ENCODE measurements around the gene ABI3BP.
A peak's percentile ranks its signal among the peaks of the same experiment; 100 is the strongest.

Gene ABI3BP

GRCh38 chr3:100941041-100941440, 52.2 kb downstream of the ABI3BP start:
- DNase-seq (ENCODE audit: low read depth), result no peak

GRCh38 chr3:100936931-100937330, 56.3 kb downstream of the ABI3BP start:
- DNase-seq (ENCODE audit: low read depth), result no peak

- peak; percentile 21 for DNase-seq (ENCODE audit: low read depth)
These were observed 60.7 kb downstream of the ABI3BP start for GRCh38 chr3:100932491-100932890.

- DNase-seq (ENCODE audit: low read depth), result peak; percentile 69
These were observed 64.4 kb downstream of the ABI3BP start for GRCh38 chr3:100928638-100929428.

- DNase-seq (ENCODE audit: low read depth), result peak; percentile 24
These were observed 65.4 kb downstream of the ABI3BP start for GRCh38 chr3:100927775-100928174.

- no peak for DNase-seq (ENCODE audit: low read depth)
These were observed 77.3 kb downstream of the ABI3BP start for GRCh38 chr3:100915706-100916495.

- DNase-seq (ENCODE audit: low read depth), result peak; percentile 69
These were observed 79.2 kb downstream of the ABI3BP start for GRCh38 chr3:100913870-100914648.

GRCh38 chr3:100912976-100913545, 80.2 kb downstream of the ABI3BP start:
- no peak for DNase-seq (ENCODE audit: low read depth)

GRCh38 chr3:100912571-100912970, 80.7 kb downstream of the ABI3BP start:
- no peak for DNase-seq (ENCODE audit: low read depth)

GRCh38 chr3:100911956-100912355, 81.3 kb downstream of the ABI3BP start:
- no peak for DNase-seq (ENCODE audit: low read depth)

GRCh38 chr3:100910986-100911385, 82.2 kb downstream of the ABI3BP start:
- peak; percentile 22 for DNase-seq (ENCODE audit: low read depth)

GRCh38 chr3:100902572-100902971, 90.6 kb downstream of the ABI3BP start:
- peak; percentile 14 for DNase-seq (ENCODE audit: low read depth)

GRCh38 chr3:100900671-100901335, 92.4 kb downstream of the ABI3BP start:
- no peak for DNase-seq (ENCODE audit: low read depth)

- DNase-seq (ENCODE audit: low read depth), result peak; percentile 65
These were observed 93.7 kb downstream of the ABI3BP start for GRCh38 chr3:100899440-100900091.

- DNase-seq (ENCODE audit: low read depth), result no peak
These were observed 94.5 kb downstream of the ABI3BP start for GRCh38 chr3:100898681-100899080.

- DNase-seq (ENCODE audit: low read depth), result no peak
These were observed 96.2 kb downstream of the ABI3BP start for GRCh38 chr3:100896994-100897393.

- peak; percentile 56 for DNase-seq (ENCODE audit: low read depth)
These were observed 99.6 kb downstream of the ABI3BP start for GRCh38 chr3:100893590-100893989.

GRCh38 chr3:100893108-100893507, 100.1 kb downstream of the ABI3BP start:
- peak; percentile 24 for DNase-seq (ENCODE audit: low read depth)

GRCh38 chr3:100891827-100892226, 101.4 kb downstream of the ABI3BP start:
- DNase-seq (ENCODE audit: low read depth), result no peak

GRCh38 chr3:100891033-100891432, 102.2 kb downstream of the ABI3BP start:
- DNase-seq (ENCODE audit: low read depth), result peak; percentile 74

- DNase-seq (ENCODE audit: low read depth), result no peak
These were observed 104.3 kb downstream of the ABI3BP start for GRCh38 chr3:100888881-100889280.

All from amniotic epithelial cell (primary cell).